Mucosa of descending colon (tissue), 3 donors: ENCODE data around the gene LRRC28. TPM values are rescaled to one million over a fixed set of nuclear protein-coding genes. Genes with fewer than 3 reads are reported as not detected.

Source experiments
- ATAC-seq: fragments of 200-7000 bp; cut with Tn5 transposase; one replicate; pipeline ENCODE4 v1.9.1; 2020; ENCODE audit warnings: mild to moderate bottlenecking, moderate library complexity
- DNase-seq, 3 donors: peaks; one replicate each; pipeline ENCODE4 v3.0.0-alpha.2; 2020
- H3K36me3 ChIP-seq: fragments of 200-600 bp; one replicate; pipeline ENCODE4 v1.8.0; 2021; ENCODE audit warnings: low read depth, mild to moderate bottlenecking
- H3K4me1 ChIP-seq: fragments of 200-600 bp; one replicate; pipeline ENCODE4 v1.8.0; 2021; ENCODE audit warnings: low read depth, mild to moderate bottlenecking
- H3K4me3 ChIP-seq: fragments of 200-600 bp; one replicate; pipeline ENCODE4 v1.8.0; 2021; ENCODE audit warnings: mild to moderate bottlenecking
- H3K9me3 ChIP-seq: fragments of 200-600 bp; one replicate; pipeline ENCODE4 v1.8.0; 2021; ENCODE audit warnings: mild to moderate bottlenecking
- CTCF ChIP-seq: fragments of 200-600 bp; IDR thresholded peaks from one replicate; pipeline ENCODE4 v1.8.0; 2022; ENCODE audit warnings: antibody characterized with exemption, mild to moderate bottlenecking
- intact Hi-C, 2 donors: fragments of 100-400 bp; cut with DNase I in 1 of 2; cut with micrococcal nuclease in 1 of 2; formaldehyde crosslinking; loops; one replicate each; pipeline versions ENCODE4 v1.11.0 to v1.11.1; 2022; cut with DNase I, micrococcal nuclease
- total RNA-seq, 3 donors: library from RNA; stranded (reverse); fragmentation: NEBNext Ultra II Directional in 2 of 3; extraction: Animal tissue kit (Norgen Biotek cat#: 25700) in 2 of 3; gene quantifications; one replicate each; pipeline versions ENCODE4 v1.2.1 to v1.2.4, GENCODE V29; 2021 to 2023
- donor health status: DM: no; HTN: no; CAD: no; lungs with moderate emphysema.
- donor health status: DM: no; HTN: no; CAD: no.
- donor health status: DM: no; HTN: yes; CAD: no.

LRRC28 gene
- total RNA-seq, 3 donors from 2014 or later, result 26.0 to 41.6 (median 27.7) TPM

- Histone ChIP-seq H3K4me3 (no peak overlapping the region), H3K9me3 (no peaks in the 10 kb centered on the region), H3K4me1 (no peaks in the 10 kb centered on the region), H3K36me3 (no peaks in the 10 kb centered on the region)
- no peak for ATAC-seq
- TF ChIP-seq CTCF, result no peak
- intact Hi-C loops, result no loop called here
- no peak for DNase-seq
These were observed 82.1 kb downstream of the LRRC28 start for GRCh38 chr15:99333413-99333812.

- DNase-seq, result no peak
- H3K9me3 ChIP-seq, result no peaks in the 10 kb centered on the region
- no peak for TF ChIP-seq CTCF
These were observed 82.7 kb downstream of the LRRC28 start for GRCh38 chr15:99333981-99334380.

GRCh38 chr15:99335508-99335907 is 84.2 kb downstream of the LRRC28 start:
- no peak overlapping the region for H3K4me3 ChIP-seq
- intact Hi-C loops, result no loop called here
- DNase-seq (no peak), ATAC-seq (no peak)
- no peaks in the 10 kb centered on the region for H3K36me3 ChIP-seq
- H3K4me1 ChIP-seq, result no peaks in the 10 kb centered on the region
- no peaks in the 10 kb centered on the region for H3K9me3 ChIP-seq
- no peak for TF ChIP-seq CTCF

More at GRCh38 chr15:99333981-99334380, 82.7 kb downstream of the LRRC28 start:
- Histone ChIP-seq H3K4me1 (no peaks in the 10 kb centered on the region), H3K4me3 (no peak overlapping the region), H3K36me3 (no peaks in the 10 kb centered on the region)
- no peak for ATAC-seq
- intact Hi-C loops, result no loop called here

GRCh38 chr15:99336794-99337193 is 85.5 kb downstream of the LRRC28 start:
- intact Hi-C loops, result no loop called here
- no peak overlapping the region for H3K4me3 ChIP-seq
- H3K9me3 ChIP-seq, result no peaks in the 10 kb centered on the region
- H3K36me3 ChIP-seq, result no peaks in the 10 kb centered on the region
- no peaks in the 10 kb centered on the region for H3K4me1 ChIP-seq
- no peak for TF ChIP-seq CTCF
- no peak for DNase-seq
- ATAC-seq, result no peak

GRCh38 chr15:99340347-99340746 is 89.1 kb downstream of the LRRC28 start:
- Histone ChIP-seq H3K36me3 (no peaks in the 10 kb centered on the region), H3K4me3 (no peak overlapping the region), H3K9me3 (no peaks in the 10 kb centered on the region), H3K4me1 (no peaks in the 10 kb centered on the region)
- DNase-seq (no peak), ATAC-seq (no peak)
- no peak for TF ChIP-seq CTCF
- intact Hi-C loops, result no loop called here

- no peak for DNase-seq
- intact Hi-C loops, result no loop called here
- TF ChIP-seq CTCF, result no peak
- H3K9me3 ChIP-seq, result no peaks in the 10 kb centered on the region
- H3K36me3 ChIP-seq, result no peaks in the 10 kb centered on the region
- H3K4me1 ChIP-seq, result no peaks in the 10 kb centered on the region
- no peak overlapping the region for H3K4me3 ChIP-seq
- ATAC-seq, result no peak
These were observed 90.5 kb downstream of the LRRC28 start for GRCh38 chr15:99341786-99342185.
